ENCODE results near the gene C11orf68. TPM values are rescaled to one million over a fixed set of nuclear protein-coding genes. Genes with fewer than 3 reads are reported as not detected.

The C11orf68 gene
- total RNA-seq, 4 donors from 2014 or later: 19.4 to 38.4 (median 33.3) TPM

DNA sequence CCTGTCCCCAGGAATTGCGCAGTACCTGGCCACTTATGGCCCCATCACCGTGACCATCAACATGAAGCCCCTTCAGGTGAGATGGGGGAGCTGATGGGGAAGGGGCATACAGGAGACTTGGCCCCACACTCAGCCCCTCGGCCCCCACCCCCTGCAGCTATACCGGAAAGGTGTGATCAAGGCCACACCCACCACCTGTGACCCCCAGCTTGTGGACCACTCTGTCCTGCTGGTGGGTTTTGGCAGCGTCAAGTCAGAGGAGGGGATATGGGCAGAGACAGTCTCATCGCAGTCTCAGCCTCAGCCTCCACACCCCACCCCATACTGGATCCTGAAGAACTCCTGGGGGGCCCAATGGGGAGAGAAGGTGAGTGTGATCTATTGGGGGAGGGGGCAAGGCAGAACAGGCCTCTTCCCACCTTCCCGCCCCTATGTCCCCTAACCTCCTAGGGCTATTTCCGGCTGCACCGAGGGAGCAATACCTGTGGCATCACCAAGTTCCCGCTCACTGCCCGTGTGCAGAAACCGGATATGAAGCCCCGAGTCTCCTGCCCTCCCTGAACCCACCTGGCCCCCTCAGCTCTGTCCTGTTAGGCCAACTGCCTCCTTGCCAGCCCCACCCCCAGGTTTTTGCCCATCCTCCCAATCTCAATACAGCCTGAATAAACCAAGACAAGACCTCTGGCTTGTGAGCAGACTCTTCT, 35.7 kb downstream of the C11orf68 start:
- peaks cover 0 to 33% (median 14%) of the 10 kb centered on the region in 3 donors for H3K4me1 ChIP-seq
- no peaks in the 10 kb centered on the region for H3K27me3 ChIP-seq
- H3K27ac ChIP-seq: no peak overlapping the region
- no peaks in the 10 kb centered on the region for H3K9me3 ChIP-seq
- TF ChIP-seq, protein P1, sequence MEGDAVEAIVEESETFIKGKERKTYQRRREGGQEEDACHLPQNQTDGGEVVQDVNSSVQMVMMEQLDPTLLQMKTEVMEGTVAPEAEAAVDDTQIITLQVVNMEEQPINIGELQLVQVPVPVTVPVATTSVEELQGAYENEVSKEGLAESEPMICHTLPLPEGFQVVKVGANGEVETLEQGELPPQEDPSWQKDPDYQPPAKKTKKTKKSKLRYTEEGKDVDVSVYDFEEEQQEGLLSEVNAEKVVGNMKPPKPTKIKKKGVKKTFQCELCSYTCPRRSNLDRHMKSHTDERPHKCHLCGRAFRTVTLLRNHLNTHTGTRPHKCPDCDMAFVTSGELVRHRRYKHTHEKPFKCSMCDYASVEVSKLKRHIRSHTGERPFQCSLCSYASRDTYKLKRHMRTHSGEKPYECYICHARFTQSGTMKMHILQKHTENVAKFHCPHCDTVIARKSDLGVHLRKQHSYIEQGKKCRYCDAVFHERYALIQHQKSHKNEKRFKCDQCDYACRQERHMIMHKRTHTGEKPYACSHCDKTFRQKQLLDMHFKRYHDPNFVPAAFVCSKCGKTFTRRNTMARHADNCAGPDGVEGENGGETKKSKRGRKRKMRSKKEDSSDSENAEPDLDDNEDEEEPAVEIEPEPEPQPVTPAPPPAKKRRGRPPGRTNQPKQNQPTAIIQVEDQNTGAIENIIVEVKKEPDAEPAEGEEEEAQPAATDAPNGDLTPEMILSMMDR (IDR thresholded peaks at IDR 0.05): no peak
- TF ChIP-seq POLR2A (IDR thresholded peaks at IDR 0.05) (no peak), EP300 (IDR thresholded peaks at IDR 0.05) (no peak), POLR2AphosphoS5 (IDR thresholded peaks at IDR 0.05) (no peak)
- H3K36me3 ChIP-seq: peaks cover 0 to 49% of the 10 kb centered on the region in 2 donors
- no peak overlapping the region for H3K4me3 ChIP-seq
- no peak for ATAC-seq
- WGBS, 2 donors (ENCODE audit: low coverage in 1 of 2): 86 to 90% methylated on average over 4 to 8 of the region's 13 CpGs

DNA sequence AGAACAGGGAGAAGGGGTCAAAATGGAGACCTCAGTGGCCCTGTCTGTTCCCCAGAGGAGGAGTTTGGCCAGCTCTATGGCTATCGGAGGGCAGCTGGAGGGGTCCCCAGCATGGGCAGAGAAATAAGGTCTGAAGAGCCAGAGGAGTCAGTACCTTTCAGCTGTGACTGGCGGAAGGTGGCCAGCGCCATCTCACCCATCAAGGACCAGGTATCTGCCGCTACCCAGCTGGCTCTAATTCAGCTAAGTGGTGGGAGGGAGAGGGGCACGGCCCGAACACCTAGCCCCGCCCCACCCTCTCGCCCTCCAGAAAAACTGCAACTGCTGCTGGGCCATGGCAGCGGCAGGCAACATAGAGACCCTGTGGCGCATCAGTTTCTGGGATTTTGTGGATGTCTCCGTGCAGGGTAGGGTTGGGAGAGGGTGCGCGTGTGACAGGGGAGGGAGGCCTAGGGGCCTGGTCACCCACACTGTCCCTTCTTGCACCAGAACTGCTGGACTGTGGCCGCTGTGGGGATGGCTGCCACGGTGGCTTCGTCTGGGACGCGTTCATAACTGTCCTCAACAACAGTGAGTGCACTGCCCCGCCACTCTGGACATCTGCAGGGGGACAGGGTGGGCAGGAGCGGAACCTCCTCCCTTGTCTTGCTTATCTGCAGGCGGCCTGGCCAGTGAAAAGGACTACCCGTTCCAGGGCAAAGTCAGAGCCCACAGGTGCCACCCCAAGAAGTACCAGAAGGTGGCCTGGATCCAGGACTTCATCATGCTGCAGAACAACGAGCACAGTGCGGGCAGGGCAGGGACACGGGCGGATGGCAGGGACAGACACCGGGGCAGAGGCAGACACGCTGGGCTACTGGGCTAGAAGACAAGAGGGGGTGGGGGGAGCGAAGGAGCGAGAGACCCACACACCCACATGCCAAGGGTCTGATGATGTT, 36.5 kb downstream of the C11orf68 start:
- TF ChIP-seq, protein P1 (IDR thresholded peaks at IDR 0.05): no peak
- no peak for TF ChIP-seq EP300 (IDR thresholded peaks at IDR 0.05)
- TF ChIP-seq POLR2AphosphoS5 (IDR thresholded peaks at IDR 0.05): no peak
- TF ChIP-seq POLR2A (IDR thresholded peaks at IDR 0.05): no peak
- H3K4me3 ChIP-seq: no peak overlapping the region
- no peaks in the 10 kb centered on the region for H3K27me3 ChIP-seq
- no peak for ATAC-seq
- no peak overlapping the region for H3K27ac ChIP-seq
- no peaks in the 10 kb centered on the region for H3K9me3 ChIP-seq
- H3K36me3 ChIP-seq: peaks cover 0 to 49% of the 10 kb centered on the region in 2 donors
- 93% methylated on average over 5 to 8 of the region's 30 CpGs for WGBS, 2 donors (ENCODE audit: low coverage in 1 of 2)
- H3K4me1 ChIP-seq: peaks cover 0 to 25% (median 10%) of the 10 kb centered on the region in 3 donors

DNA sequence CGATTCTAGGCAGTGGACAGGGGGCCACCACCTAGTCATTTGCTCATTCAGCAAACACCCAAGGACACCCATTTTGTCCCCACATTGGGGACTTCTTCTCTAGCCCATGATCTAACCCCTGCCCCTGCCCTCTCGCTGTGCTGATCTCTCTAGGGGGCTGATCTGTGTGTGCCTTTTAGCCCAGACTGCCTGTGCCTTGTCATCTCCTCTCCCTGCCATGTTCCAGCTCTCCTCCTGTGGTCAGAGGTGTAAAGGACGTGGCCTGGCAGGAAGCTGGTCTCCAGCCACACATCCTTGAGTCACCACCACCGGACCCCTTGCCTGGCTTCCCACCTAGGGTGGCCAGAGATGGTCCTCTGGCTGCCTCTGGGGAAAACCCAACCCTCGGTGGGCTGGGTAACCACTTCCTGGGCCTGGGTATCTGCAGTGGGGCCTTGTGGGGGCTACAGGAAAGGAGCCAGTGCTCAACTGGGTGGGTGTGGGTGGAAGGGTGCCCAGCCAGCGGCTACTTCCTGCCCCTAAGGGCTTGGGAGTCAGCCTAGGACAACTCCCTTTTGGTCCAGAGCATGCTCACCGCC, 37.9 kb downstream of the C11orf68 start:
- WGBS, 2 donors (ENCODE audit: low coverage in 1 of 2): no CpG with 5 or more reads among the region's 7 CpGs
- peaks cover 0 to 37% of the 10 kb centered on the region in 2 donors for H3K36me3 ChIP-seq
- no peak overlapping the region for H3K27ac ChIP-seq
- TF ChIP-seq EP300 (IDR thresholded peaks at IDR 0.05): no peak
- TF ChIP-seq, protein P1 (IDR thresholded peaks at IDR 0.05): no peak
- TF ChIP-seq POLR2A (IDR thresholded peaks at IDR 0.05): no peak
- no peak for TF ChIP-seq POLR2AphosphoS5 (IDR thresholded peaks at IDR 0.05)
- no peak for ATAC-seq
- H3K4me3 ChIP-seq: no peak overlapping the region
- no peaks in the 10 kb centered on the region for H3K9me3 ChIP-seq
- peaks cover 0 to 12% (median 7%) of the 10 kb centered on the region in 3 donors for H3K4me1 ChIP-seq
- H3K27me3 ChIP-seq: no peaks in the 10 kb centered on the region

DNA sequence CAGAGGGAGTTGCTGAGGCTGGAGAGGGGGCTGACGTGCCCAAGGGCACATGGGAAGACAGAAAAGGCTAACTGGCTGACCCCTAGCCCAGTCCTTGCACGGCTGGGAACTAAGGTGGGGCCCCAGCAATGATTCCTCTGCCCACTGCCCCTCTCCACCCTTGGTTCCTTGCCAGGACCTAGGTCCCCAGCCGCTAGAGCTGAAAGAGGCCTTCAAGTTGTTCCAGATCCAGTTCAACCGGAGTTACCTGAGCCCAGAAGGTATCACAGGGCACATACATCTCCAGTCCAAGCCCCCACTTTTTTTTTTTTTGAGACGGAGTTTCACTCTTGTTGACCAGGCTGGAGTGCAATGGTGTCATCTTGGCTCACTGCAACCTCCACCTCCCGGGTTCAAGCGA, 38.8 kb downstream of the C11orf68 start:
- 74 to 75% methylated on average over 2 to 4 of the region's 7 CpGs for WGBS, 2 donors (ENCODE audit: low coverage in 1 of 2)
- TF ChIP-seq EP300 (IDR thresholded peaks at IDR 0.05): no peak
- no peak for TF ChIP-seq POLR2A (IDR thresholded peaks at IDR 0.05)
- no peak for TF ChIP-seq POLR2AphosphoS5 (IDR thresholded peaks at IDR 0.05)
- TF ChIP-seq, protein P1 (IDR thresholded peaks at IDR 0.05): no peak

More for the DNA sequence above, 38.8 kb downstream of the C11orf68 start:
- H3K4me3 ChIP-seq: no peak overlapping the region
- H3K9me3 ChIP-seq: no peaks in the 10 kb centered on the region
- peaks cover 0 to 10% (median 7%) of the 10 kb centered on the region in 3 donors for H3K4me1 ChIP-seq
- H3K27me3 ChIP-seq: no peaks in the 10 kb centered on the region
- H3K27ac ChIP-seq: no peak overlapping the region
- ATAC-seq: no peak
- peaks cover 0 to 29% of the 10 kb centered on the region in 2 donors for H3K36me3 ChIP-seq
